Neural cell (in vitro differentiated cells): Measurements from ENCODE around the gene CPPED1.

Experiments used
- EP300 ChIP-seq: fragments of 450-650 bp; conservative IDR thresholded peaks from 2 replicates; pipeline ENCODE4 v1.6.1; 2014; ENCODE audit warnings: antibody characterized with exemption, mild to moderate bottlenecking, moderate library complexity; ENCODE audit not compliant: poor library complexity, severe bottlenecking
- EZH2 ChIP-seq: fragments of 200-600, 300-800 bp; shearing (Covaris generic), sonication (generic); IDR thresholded peaks from 2 replicates; pipeline ENCODE4 v1.6.1; 2014; ENCODE audit warnings: antibody characterized with exemption, low read length, borderline replicate concordance, mild to moderate bottlenecking; ENCODE audit not compliant: insufficient read depth, poor library complexity, severe bottlenecking
- POLR2AphosphoS5 ChIP-seq: IDR thresholded peaks from 2 replicates; pipeline ENCODE4 v1.6.1; 2012
- RAD21 ChIP-seq: fragments of 450-650 bp; conservative IDR thresholded peaks from 2 replicates; pipeline ENCODE4 v1.6.1; 2014; ENCODE audit warnings: antibody characterized with exemption, mild to moderate bottlenecking, moderate library complexity
- SMC3 ChIP-seq: fragments of 450-650 bp; conservative IDR thresholded peaks from 2 replicates; pipeline ENCODE4 v1.6.1; 2014; ENCODE audit warnings: antibody characterized with exemption, mild to moderate bottlenecking, moderate library complexity; ENCODE audit not compliant: poor library complexity
- TF ChIP-seq, protein P1 (sequence below): fragments of 450-650 bp; IDR thresholded peaks from 2 replicates; pipeline ENCODE4 v1.5.1; 2014; ENCODE audit warnings: antibody characterized with exemption, mild to moderate bottlenecking, moderate library complexity; ENCODE audit not compliant: poor library complexity, severe bottlenecking
- TF ChIP-seq, protein P2 (sequence below): IDR thresholded peaks from 2 replicates; pipeline ENCODE4 v1.6.1; 2012; ENCODE audit warnings: borderline replicate concordance

DNA sequence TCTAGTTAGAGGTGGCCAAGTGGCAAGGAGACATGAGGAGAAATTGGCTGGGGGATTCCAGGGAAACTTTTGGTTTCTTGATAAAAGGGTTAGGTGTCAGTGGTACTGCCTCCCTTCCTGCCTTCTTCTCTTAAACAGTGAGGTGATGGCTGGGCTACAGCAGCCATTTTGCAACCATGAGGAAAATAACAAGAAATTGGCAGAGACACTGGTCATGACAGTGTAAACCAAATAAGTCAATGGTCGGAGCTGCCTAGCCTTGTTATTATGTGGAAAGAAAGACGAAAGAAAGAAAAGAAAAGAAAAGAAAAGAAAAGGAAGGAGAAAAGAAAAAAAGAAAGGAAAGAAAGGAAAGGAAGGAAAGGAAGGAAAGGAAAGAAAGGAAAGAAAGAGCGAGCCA, 63.9 kb downstream of the CPPED1 start:
- TF ChIP-seq, protein P1, sequence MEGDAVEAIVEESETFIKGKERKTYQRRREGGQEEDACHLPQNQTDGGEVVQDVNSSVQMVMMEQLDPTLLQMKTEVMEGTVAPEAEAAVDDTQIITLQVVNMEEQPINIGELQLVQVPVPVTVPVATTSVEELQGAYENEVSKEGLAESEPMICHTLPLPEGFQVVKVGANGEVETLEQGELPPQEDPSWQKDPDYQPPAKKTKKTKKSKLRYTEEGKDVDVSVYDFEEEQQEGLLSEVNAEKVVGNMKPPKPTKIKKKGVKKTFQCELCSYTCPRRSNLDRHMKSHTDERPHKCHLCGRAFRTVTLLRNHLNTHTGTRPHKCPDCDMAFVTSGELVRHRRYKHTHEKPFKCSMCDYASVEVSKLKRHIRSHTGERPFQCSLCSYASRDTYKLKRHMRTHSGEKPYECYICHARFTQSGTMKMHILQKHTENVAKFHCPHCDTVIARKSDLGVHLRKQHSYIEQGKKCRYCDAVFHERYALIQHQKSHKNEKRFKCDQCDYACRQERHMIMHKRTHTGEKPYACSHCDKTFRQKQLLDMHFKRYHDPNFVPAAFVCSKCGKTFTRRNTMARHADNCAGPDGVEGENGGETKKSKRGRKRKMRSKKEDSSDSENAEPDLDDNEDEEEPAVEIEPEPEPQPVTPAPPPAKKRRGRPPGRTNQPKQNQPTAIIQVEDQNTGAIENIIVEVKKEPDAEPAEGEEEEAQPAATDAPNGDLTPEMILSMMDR = no peak
- TF ChIP-seq POLR2AphosphoS5 = no peak
- TF ChIP-seq EP300 = no peak
- TF ChIP-seq RAD21 = no peak
- TF ChIP-seq, protein P2, sequence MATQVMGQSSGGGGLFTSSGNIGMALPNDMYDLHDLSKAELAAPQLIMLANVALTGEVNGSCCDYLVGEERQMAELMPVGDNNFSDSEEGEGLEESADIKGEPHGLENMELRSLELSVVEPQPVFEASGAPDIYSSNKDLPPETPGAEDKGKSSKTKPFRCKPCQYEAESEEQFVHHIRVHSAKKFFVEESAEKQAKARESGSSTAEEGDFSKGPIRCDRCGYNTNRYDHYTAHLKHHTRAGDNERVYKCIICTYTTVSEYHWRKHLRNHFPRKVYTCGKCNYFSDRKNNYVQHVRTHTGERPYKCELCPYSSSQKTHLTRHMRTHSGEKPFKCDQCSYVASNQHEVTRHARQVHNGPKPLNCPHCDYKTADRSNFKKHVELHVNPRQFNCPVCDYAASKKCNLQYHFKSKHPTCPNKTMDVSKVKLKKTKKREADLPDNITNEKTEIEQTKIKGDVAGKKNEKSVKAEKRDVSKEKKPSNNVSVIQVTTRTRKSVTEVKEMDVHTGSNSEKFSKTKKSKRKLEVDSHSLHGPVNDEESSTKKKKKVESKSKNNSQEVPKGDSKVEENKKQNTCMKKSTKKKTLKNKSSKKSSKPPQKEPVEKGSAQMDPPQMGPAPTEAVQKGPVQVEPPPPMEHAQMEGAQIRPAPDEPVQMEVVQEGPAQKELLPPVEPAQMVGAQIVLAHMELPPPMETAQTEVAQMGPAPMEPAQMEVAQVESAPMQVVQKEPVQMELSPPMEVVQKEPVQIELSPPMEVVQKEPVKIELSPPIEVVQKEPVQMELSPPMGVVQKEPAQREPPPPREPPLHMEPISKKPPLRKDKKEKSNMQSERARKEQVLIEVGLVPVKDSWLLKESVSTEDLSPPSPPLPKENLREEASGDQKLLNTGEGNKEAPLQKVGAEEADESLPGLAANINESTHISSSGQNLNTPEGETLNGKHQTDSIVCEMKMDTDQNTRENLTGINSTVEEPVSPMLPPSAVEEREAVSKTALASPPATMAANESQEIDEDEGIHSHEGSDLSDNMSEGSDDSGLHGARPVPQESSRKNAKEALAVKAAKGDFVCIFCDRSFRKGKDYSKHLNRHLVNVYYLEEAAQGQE = no peak
- no peak for TF ChIP-seq EZH2
- TF ChIP-seq SMC3 = no peak
